ENCODE measurements around the gene CEP120. TPM values are rescaled to one million over a fixed set of nuclear protein-coding genes. Genes with fewer than 3 reads are reported as not detected.

Gene CEP120
- total RNA-seq, result 19.2 and 21.7 TPM in 2 replicates

DNA sequence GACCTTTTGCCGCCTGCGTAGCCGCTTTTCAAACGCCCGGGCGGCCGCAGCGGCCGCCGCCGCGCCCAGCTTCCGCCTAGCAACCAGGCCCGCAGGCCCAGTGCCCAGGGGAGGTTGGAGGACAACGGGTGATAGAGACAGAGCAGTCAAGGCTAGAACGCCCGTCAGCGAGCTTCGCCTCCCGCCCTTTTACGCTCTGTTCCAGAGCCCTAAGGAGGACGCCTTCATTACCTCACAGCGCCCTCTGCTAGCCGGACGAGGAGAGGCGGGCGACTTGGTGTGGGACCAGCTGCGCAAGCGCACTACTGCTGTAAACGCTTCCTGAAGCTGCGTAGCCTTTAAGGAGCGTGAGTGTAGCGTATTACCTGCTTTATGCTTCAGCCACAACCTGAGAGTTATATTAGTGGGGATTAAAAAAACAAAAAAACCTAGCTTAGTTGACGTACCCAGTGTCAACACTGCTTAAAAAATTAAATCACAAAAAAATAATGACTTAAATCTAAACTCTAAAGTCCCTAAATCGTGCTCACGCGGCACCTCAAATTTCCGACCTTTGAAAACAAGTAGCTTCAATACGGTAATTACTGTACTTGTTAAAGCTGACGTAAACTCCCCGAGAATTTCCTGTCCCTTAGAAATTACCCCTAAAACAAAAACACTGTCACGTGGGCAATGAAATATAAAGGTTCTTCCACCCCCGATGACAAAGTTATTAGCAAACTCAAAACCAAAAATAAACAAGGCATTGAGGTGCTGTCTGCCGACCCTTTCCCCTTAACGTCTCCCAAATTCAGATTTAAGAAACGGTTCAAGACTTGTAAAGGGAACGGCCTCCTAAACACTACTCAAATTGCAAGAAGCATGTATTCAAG is at the start of gene CEP120:
TSS of gene CEP120 (minus strand) at position 126 of the 872 bp plus-strand sequence. CDS start 405 bp downstream, outside the sequence.

Other genes with a start within 250 kb of the CEP120 start
- gene CSNK1G3, start 88.8 kb upstream of the CEP120 start, total RNA-seq, result 45.6 and 81.2 TPM in 2 replicates

Data from regular cardiac myocyte (primary cell).